HepG2 (cell line): ENCODE measurements around the gene KAZN. TPM values are rescaled to one million over a fixed set of nuclear protein-coding genes. Genes with fewer than 3 reads are reported as not detected.

Experiments
- ARHGAP35 ChIP-seq: sonication (generic); formaldehyde crosslinking; IDR thresholded peaks from 2 replicates; pipeline ENCODE4 v1.9.0; 2022; ENCODE audit warnings: mild to moderate bottlenecking, inconsistent platforms, moderate library complexity, missing genetic modification reagents, borderline replicate concordance
- ASH2L ChIP-seq: fragments of 300-600, 200-600 bp; sonication (generic); IDR thresholded peaks from 2 replicates; pipeline ENCODE4 v1.7.0; 2017; ENCODE audit warnings: low read depth, mild to moderate bottlenecking, moderate library complexity, mixed read lengths, low read length; ENCODE audit not compliant: insufficient read length
- KLF12 ChIP-seq: sonication (generic); formaldehyde crosslinking; IDR thresholded peaks from 2 replicates; pipeline ENCODE4 v1.4.0; 2020; ENCODE audit warnings: missing genetic modification reagents, borderline replicate concordance
- SMAD9 ChIP-seq: sonication (generic); formaldehyde crosslinking; IDR thresholded peaks from 2 replicates; pipeline ENCODE4 v1.5.1; 2020; ENCODE audit warnings: mild to moderate bottlenecking, missing genetic modification reagents
- SP5 ChIP-seq: IDR thresholded peaks from 2 replicates; pipeline ENCODE4 v1.6.1; 2016; ENCODE audit warnings: low read depth, borderline replicate concordance
- SPEN ChIP-seq: sonication (generic); formaldehyde crosslinking; IDR thresholded peaks from 2 replicates; pipeline ENCODE4 v1.5.1; 2020; ENCODE audit warnings: low read depth, mild to moderate bottlenecking, missing genetic modification reagents
- STAT5B ChIP-seq: sonication (generic); formaldehyde crosslinking; IDR thresholded peaks from 2 replicates; pipeline ENCODE4 v1.4.0; 2020; ENCODE audit warnings: missing genetic modification reagents
- SUZ12 ChIP-seq: fragments of 150-350 bp; IDR thresholded peaks from 2 replicates; pipeline ENCODE4 v1.6.1; 2014; ENCODE audit warnings: low read depth, low read length
- TCF7L2 ChIP-seq: IDR thresholded peaks from 2 replicates; pipeline ENCODE4 v1.6.1; 2011; ENCODE audit warnings: mild to moderate bottlenecking, low read depth, low read length, moderate library complexity
- TEAD2 ChIP-seq: sonication (generic); formaldehyde crosslinking; IDR thresholded peaks from 2 replicates; pipeline ENCODE4 v1.9.0; 2021; ENCODE audit warnings: missing genetic modification reagents
- ZBTB20 ChIP-seq: sonication (generic); formaldehyde crosslinking; IDR thresholded peaks from 2 replicates; pipeline ENCODE4 v1.8.1; 2023; ENCODE audit warnings: missing genetic modification reagents, low read depth, mild to moderate bottlenecking, borderline replicate concordance
- ZNF552 ChIP-seq: sonication (generic); formaldehyde crosslinking; IDR thresholded peaks from 2 replicates; pipeline ENCODE4 v1.9.0; 2022; ENCODE audit warnings: missing genetic modification reagents, mild to moderate bottlenecking, borderline replicate concordance
- ZNF570 ChIP-seq: sonication (generic); formaldehyde crosslinking; IDR thresholded peaks from 2 replicates; pipeline ENCODE4 v1.4.0; 2020; ENCODE audit warnings: mild to moderate bottlenecking, missing genetic modification reagents, borderline replicate concordance
- ZNF605 ChIP-seq: sonication (generic); formaldehyde crosslinking; IDR thresholded peaks from 2 replicates; pipeline ENCODE4 v1.8.0; 2022; ENCODE audit warnings: mild to moderate bottlenecking, missing genetic modification reagents
- ZNF619 ChIP-seq: sonication (generic); formaldehyde crosslinking; IDR thresholded peaks from 2 replicates; pipeline ENCODE4 v1.4.0; 2020; ENCODE audit warnings: mild to moderate bottlenecking, missing genetic modification reagents
- polyA plus RNA-seq, 8 experiments: library from polyadenylated mRNA; depleted of rRNA in 3 of 8; stranded (reverse) in 7 of 8; unstranded in 1 of 8; fragments of >200 nt; fragmentation: Illumina TruSeq in 4 of 8; extraction: Trizol in 4 of 8; gene quantifications; 2 replicates each; pipeline versions ENCODE4 v1.2.1 to v1.2.3, GENCODE V29; 2011 to 2016; ENCODE audit warnings: low read depth in 4 of 8, missing spikeins in 1 of 8, mixed read lengths in 1 of 8; ENCODE audit not compliant: insufficient read depth in 1 of 8
- total RNA-seq, 5 experiments: library from RNA; depleted of rRNA; stranded (reverse); fragments of >200 nt; fragmentation: Illumina TruSeq; extraction: Trizol; gene quantifications; 2 replicates each; pipeline ENCODE4 v1.2.3, GENCODE V29; 2016; ENCODE audit warnings: low read depth in 1 of 5
- TF ChIP-seq, protein P1 (sequence below): IDR thresholded peaks from 2 replicates; pipeline ENCODE4 v1.6.1; 2016; ENCODE audit warnings: missing compliant biosample characterization, missing genetic modification reagents, borderline replicate concordance
- TF ChIP-seq, protein P2 (sequence below): sonication (generic); formaldehyde crosslinking; IDR thresholded peaks from 2 replicates; pipeline ENCODE4 v1.4.0; 2020; ENCODE audit warnings: missing genetic modification reagents, borderline replicate concordance
- TF ChIP-seq, protein P3 (sequence below): sonication (generic); formaldehyde crosslinking; IDR thresholded peaks from 2 replicates; pipeline ENCODE4 v1.5.0; 2020; ENCODE audit warnings: missing genetic modification reagents
- TF ChIP-seq, protein P4 (sequence below): IDR thresholded peaks from 2 replicates; pipeline ENCODE4 v1.6.1; 2012; ENCODE audit warnings: inconsistent platforms
- TF ChIP-seq, protein P5 (sequence below): sonication (generic); formaldehyde crosslinking; IDR thresholded peaks from 2 replicates; pipeline ENCODE4 v1.4.0; 2020; ENCODE audit warnings: mild to moderate bottlenecking, missing genetic modification reagents
- TF ChIP-seq, protein P6 (sequence below): sonication (generic); formaldehyde crosslinking; IDR thresholded peaks from 2 replicates; pipeline ENCODE4 v1.4.0; 2020; ENCODE audit warnings: missing genetic modification reagents

KAZN gene
- total and polyA plus RNA-seq, 2 of the 13 experiments (the other 11 are each of a cell fraction or from before 2014, with no cell fraction given): 10.4 to 13.5 TPM

DNA sequence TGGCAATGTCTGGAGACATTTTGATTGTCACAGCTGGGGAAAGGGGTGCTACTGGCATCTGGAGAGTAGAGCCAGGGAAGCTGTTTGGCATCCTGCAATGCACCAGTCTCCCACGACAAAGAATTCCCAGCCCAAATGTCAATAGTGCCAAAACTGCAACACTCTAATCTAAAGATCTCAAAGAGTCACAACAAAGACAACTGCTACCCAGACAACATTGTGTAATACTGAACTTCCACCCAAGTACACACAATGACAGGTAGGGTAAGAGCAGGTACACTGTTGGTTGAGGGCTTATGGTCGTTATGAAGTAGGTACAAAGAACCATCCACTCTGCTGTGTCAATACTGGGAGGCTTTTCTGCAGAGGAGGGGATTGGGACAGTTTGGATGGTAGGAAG lies 546.8 kb downstream of the KAZN start (continued):
- TF ChIP-seq, protein P1, sequence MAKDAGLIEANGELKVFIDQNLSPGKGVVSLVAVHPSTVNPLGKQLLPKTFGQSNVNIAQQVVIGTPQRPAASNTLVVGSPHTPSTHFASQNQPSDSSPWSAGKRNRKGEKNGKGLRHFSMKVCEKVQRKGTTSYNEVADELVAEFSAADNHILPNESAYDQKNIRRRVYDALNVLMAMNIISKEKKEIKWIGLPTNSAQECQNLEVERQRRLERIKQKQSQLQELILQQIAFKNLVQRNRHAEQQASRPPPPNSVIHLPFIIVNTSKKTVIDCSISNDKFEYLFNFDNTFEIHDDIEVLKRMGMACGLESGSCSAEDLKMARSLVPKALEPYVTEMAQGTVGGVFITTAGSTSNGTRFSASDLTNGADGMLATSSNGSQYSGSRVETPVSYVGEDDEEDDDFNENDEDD (CRISPR knock-in tag): no peak
- no peak for TF ChIP-seq TEAD2
- TF ChIP-seq ZNF570 (CRISPR knock-in tag): no peak
- TF ChIP-seq ARHGAP35: no peak
- TF ChIP-seq KLF12 (CRISPR knock-in tag): no peak
- TF ChIP-seq, protein P2, sequence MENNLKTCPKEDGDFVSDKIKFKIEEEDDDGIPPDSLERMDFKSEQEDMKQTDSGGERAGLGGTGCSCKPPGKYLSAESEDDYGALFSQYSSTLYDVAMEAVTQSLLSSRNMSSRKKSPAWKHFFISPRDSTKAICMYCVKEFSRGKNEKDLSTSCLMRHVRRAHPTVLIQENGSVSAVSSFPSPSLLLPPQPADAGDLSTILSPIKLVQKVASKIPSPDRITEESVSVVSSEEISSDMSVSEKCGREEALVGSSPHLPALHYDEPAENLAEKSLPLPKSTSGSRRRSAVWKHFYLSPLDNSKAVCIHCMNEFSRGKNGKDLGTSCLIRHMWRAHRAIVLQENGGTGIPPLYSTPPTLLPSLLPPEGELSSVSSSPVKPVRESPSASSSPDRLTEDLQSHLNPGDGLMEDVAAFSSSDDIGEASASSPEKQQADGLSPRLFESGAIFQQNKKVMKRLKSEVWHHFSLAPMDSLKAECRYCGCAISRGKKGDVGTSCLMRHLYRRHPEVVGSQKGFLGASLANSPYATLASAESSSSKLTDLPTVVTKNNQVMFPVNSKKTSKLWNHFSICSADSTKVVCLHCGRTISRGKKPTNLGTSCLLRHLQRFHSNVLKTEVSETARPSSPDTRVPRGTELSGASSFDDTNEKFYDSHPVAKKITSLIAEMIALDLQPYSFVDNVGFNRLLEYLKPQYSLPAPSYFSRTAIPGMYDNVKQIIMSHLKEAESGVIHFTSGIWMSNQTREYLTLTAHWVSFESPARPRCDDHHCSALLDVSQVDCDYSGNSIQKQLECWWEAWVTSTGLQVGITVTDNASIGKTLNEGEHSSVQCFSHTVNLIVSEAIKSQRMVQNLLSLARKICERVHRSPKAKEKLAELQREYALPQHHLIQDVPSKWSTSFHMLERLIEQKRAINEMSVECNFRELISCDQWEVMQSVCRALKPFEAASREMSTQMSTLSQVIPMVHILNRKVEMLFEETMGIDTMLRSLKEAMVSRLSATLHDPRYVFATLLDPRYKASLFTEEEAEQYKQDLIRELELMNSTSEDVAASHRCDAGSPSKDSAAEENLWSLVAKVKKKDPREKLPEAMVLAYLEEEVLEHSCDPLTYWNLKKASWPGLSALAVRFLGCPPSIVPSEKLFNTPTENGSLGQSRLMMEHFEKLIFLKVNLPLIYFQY (CRISPR knock-in tag): peak; percentile 60; the same call in 1 of the 2 replicates
- TF ChIP-seq, protein P3, sequence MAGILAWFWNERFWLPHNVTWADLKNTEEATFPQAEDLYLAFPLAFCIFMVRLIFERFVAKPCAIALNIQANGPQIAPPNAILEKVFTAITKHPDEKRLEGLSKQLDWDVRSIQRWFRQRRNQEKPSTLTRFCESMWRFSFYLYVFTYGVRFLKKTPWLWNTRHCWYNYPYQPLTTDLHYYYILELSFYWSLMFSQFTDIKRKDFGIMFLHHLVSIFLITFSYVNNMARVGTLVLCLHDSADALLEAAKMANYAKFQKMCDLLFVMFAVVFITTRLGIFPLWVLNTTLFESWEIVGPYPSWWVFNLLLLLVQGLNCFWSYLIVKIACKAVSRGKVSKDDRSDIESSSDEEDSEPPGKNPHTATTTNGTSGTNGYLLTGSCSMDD (CRISPR knock-in tag): no peak
- no peak for TF ChIP-seq ZBTB20 (CRISPR knock-in tag)
- TF ChIP-seq, protein P4, sequence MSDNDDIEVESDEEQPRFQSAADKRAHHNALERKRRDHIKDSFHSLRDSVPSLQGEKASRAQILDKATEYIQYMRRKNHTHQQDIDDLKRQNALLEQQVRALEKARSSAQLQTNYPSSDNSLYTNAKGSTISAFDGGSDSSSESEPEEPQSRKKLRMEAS: 0 out of 2 replicates have a peak, but pooled peaks have one; percentile 31
- no peak for TF ChIP-seq ZNF605
- TF ChIP-seq SMAD9 (CRISPR knock-in tag): no peak
- TF ChIP-seq, protein P5, sequence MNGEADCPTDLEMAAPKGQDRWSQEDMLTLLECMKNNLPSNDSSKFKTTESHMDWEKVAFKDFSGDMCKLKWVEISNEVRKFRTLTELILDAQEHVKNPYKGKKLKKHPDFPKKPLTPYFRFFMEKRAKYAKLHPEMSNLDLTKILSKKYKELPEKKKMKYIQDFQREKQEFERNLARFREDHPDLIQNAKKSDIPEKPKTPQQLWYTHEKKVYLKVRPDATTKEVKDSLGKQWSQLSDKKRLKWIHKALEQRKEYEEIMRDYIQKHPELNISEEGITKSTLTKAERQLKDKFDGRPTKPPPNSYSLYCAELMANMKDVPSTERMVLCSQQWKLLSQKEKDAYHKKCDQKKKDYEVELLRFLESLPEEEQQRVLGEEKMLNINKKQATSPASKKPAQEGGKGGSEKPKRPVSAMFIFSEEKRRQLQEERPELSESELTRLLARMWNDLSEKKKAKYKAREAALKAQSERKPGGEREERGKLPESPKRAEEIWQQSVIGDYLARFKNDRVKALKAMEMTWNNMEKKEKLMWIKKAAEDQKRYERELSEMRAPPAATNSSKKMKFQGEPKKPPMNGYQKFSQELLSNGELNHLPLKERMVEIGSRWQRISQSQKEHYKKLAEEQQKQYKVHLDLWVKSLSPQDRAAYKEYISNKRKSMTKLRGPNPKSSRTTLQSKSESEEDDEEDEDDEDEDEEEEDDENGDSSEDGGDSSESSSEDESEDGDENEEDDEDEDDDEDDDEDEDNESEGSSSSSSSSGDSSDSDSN: no peak
- no peak for TF ChIP-seq STAT5B (CRISPR knock-in tag)
- no peak for TF ChIP-seq ZNF552 (CRISPR knock-in tag)
- peak; percentile 43; the same call in 1 of the 2 replicates for TF ChIP-seq SP5 (CRISPR knock-in tag)
- no peak for TF ChIP-seq TCF7L2
- no peak for TF ChIP-seq ZNF619 (CRISPR knock-in tag)
- peak; percentile 38; the same call in 1 of the 2 replicates for TF ChIP-seq SPEN (CRISPR knock-in tag)
- no peak for TF ChIP-seq SUZ12
- TF ChIP-seq, protein P6, sequence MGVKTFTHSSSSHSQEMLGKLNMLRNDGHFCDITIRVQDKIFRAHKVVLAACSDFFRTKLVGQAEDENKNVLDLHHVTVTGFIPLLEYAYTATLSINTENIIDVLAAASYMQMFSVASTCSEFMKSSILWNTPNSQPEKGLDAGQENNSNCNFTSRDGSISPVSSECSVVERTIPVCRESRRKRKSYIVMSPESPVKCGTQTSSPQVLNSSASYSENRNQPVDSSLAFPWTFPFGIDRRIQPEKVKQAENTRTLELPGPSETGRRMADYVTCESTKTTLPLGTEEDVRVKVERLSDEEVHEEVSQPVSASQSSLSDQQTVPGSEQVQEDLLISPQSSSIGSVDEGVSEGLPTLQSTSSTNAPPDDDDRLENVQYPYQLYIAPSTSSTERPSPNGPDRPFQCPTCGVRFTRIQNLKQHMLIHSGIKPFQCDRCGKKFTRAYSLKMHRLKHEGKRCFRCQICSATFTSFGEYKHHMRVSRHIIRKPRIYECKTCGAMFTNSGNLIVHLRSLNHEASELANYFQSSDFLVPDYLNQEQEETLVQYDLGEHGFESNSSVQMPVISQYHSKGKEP (CRISPR knock-in tag): no peak
- TF ChIP-seq ASH2L: no peak
